Stimulated activated memory B cell treated with anti-CD40 and anti-IgM and Interleukin-4, amounts not matched to agents 10 μg/mL and 1 μg/mL and 100 μg/mL, for 72 hours (primary cell): ENCODE results near the gene NUDT19.

ENCODE experiments used
- ATAC-seq: fragments of 150-1000 bp; cut with Tn5 transposase; 2 replicates; pipeline ENCODE4 v1.10.0; 2021
- H3K27ac Mint-ChIP-seq: one replicate; pipeline ENCODE4 v1.8.0; 2022; ENCODE audit warnings: mild to moderate bottlenecking, mixed read lengths
- H3K27me3 Mint-ChIP-seq: one replicate; pipeline ENCODE4 v1.8.0; 2022; ENCODE audit warnings: mixed read lengths
- H3K36me3 Mint-ChIP-seq: one replicate; pipeline ENCODE4 v1.8.0; 2022; ENCODE audit warnings: mixed read lengths
- H3K4me1 Mint-ChIP-seq: one replicate; pipeline ENCODE4 v1.8.0; 2022; ENCODE audit warnings: mixed read lengths
- H3K4me3 Mint-ChIP-seq: one replicate; pipeline ENCODE4 v1.8.0; 2022; ENCODE audit warnings: mild to moderate bottlenecking, moderate library complexity, mixed read lengths
- H3K9me3 Mint-ChIP-seq: one replicate; pipeline ENCODE4 v1.8.0; 2022; ENCODE audit warnings: mixed read lengths

Gene NUDT19

GRCh38 chr19:32757189-32757588 lies 65.6 kb downstream of the NUDT19 start:
- Mint-ChIP-seq H3K36me3 (peaks cover 8% of the 10 kb centered on the region), H3K4me1 (no peaks in the 10 kb centered on the region), H3K4me3 (no peak overlapping the region), H3K27me3 (peaks cover 32% of the 10 kb centered on the region), H3K9me3 (peaks cover 8% of the 10 kb centered on the region), H3K27ac (no peak overlapping the region)
- ATAC-seq: no peak
